Thyroid gland (tissue), 4 donors: ENCODE results near the gene BMPR1B. TPM values are rescaled to one million over a fixed set of nuclear protein-coding genes. Genes with fewer than 3 reads are reported as not detected.

ENCODE experiments used
- DNase-seq, 2 donors: peaks; one replicate each; pipeline ENCODE4 v3.0.0-alpha.2; 2019
- H3K27ac ChIP-seq, 3 donors: fragments of 200-600 bp; sonication (generic); 1 replicate in 2 of 3; 2 replicates in 1 of 3; pipeline ENCODE4 v1.5.1; 2016 to 2019; ENCODE audit warnings: mild to moderate bottlenecking in 1 of 3, moderate library complexity in 1 of 3
- H3K27me3 ChIP-seq: fragments of 200-600 bp; sonication (generic); one replicate; pipeline ENCODE4 v1.5.1; 2019
- H3K36me3 ChIP-seq, 2 donors: fragments of 200-600 bp; sonication (generic); one replicate each; pipeline ENCODE4 v1.5.1; 2016 to 2019
- H3K4me1 ChIP-seq, 2 donors: fragments of 200-600 bp; sonication (generic); one replicate each; pipeline ENCODE4 v1.5.1; 2017 to 2019
- H3K4me3 ChIP-seq, 3 donors: fragments of 200-600 bp; sonication (generic); replicated peaks in 1 of 3; 1 replicate in 2 of 3; 2 replicates in 1 of 3; pipeline ENCODE4 v1.5.1; 2016; ENCODE audit warnings: mild to moderate bottlenecking in 1 of 3
- H3K9me3 ChIP-seq: fragments of 200-600 bp; sonication (generic); one replicate; pipeline ENCODE4 v1.5.1; 2017
- CTCF ChIP-seq, 6 experiments: fragments of 200-600 bp in 3 of 6; fragments of 450-650 bp in 3 of 6; sonication (generic) in 3 of 6; IDR thresholded peaks; one replicate each; pipeline ENCODE4 v1.5.1; 2016 to 2019; ENCODE audit warnings: antibody characterized with exemption in 6 of 6, mild to moderate bottlenecking in 2 of 6, inconsistent platforms in 1 of 6, moderate library complexity in 1 of 6
- POLR2A ChIP-seq, 2 donors: fragments of 450-650 bp; IDR thresholded peaks; one replicate each; pipeline ENCODE4 v1.6.1; 2017; ENCODE audit warnings: antibody characterized with exemption in 2 of 2, mild to moderate bottlenecking in 2 of 2, moderate library complexity in 1 of 2
- WGBS, 2 donors: methylation state at CpG; one replicate each; pipeline ENCODE4 v1.1.5; 2017; 5-methylcytosine and 5-hydroxymethylcytosine counted together
- intact Hi-C: fragments of 100-400 bp; cut with DNase I; formaldehyde crosslinking; loops from one replicate; pipeline ENCODE4 v1.15.1; 2023
- total RNA-seq, 4 donors: library from RNA; depleted of rRNA; stranded (reverse); fragments of >200 nt; gene quantifications; one replicate each; pipeline ENCODE4 v1.2.3, GENCODE V29; 2016

BMPR1B gene
- total RNA-seq, 4 donors from 2014 or later: 0.49 to 0.89 (median 0.76) TPM

GRCh38 chr4:94889523-94889922, 131.8 kb downstream of the BMPR1B start:
- TF ChIP-seq POLR2A (IDR thresholded peaks at IDR 0.05) (no peak), CTCF (IDR thresholded peaks at IDR 0.05) (no peak)
- Histone ChIP-seq H3K36me3 (no peaks in the 10 kb centered on the region), H3K27me3 (no peaks in the 10 kb centered on the region), H3K4me3 (no peak overlapping the region), H3K4me1 (no peaks in the 10 kb centered on the region), H3K9me3 (no peaks in the 10 kb centered on the region), H3K27ac (no peak overlapping the region)
- intact Hi-C loops: no loop called here
- 73 to 76% methylated on average over 1 of the region's 1 CpG for WGBS, 2 donors
- no peak for DNase-seq

- H3K36me3 ChIP-seq: no peaks in the 10 kb centered on the region
These were observed 132.2 kb downstream of the BMPR1B start for GRCh38 chr4:94889946-94890345.

GRCh38 chr4:94890579-94890978, 132.8 kb downstream of the BMPR1B start:
- WGBS, 2 donors: 63 to 91% methylated on average over 3 of the region's 3 CpGs
- no peaks in the 10 kb centered on the region for H3K36me3 ChIP-seq
- intact Hi-C loops: no loop called here
- no peaks in the 10 kb centered on the region for H3K9me3 ChIP-seq
- no peak overlapping the region for H3K27ac ChIP-seq
- no peak for TF ChIP-seq POLR2A (IDR thresholded peaks at IDR 0.05)
- TF ChIP-seq CTCF (IDR thresholded peaks at IDR 0.05): no peak
- no peak overlapping the region for H3K4me3 ChIP-seq
- no peak for DNase-seq
- no peaks in the 10 kb centered on the region for H3K27me3 ChIP-seq
- no peaks in the 10 kb centered on the region for H3K4me1 ChIP-seq

More at GRCh38 chr4:94889946-94890345, 132.2 kb downstream of the BMPR1B start:
- H3K9me3 ChIP-seq: no peaks in the 10 kb centered on the region
- no peak for DNase-seq
- TF ChIP-seq CTCF (IDR thresholded peaks at IDR 0.05) (no peak), POLR2A (IDR thresholded peaks at IDR 0.05) (no peak)
- no peaks in the 10 kb centered on the region for H3K27me3 ChIP-seq
- intact Hi-C loops: no loop called here
- 55 to 66% methylated on average over 3 of the region's 3 CpGs for WGBS, 2 donors
- H3K4me3 ChIP-seq: no peak overlapping the region
- no peaks in the 10 kb centered on the region for H3K4me1 ChIP-seq
- H3K27ac ChIP-seq: no peak overlapping the region

DNA sequence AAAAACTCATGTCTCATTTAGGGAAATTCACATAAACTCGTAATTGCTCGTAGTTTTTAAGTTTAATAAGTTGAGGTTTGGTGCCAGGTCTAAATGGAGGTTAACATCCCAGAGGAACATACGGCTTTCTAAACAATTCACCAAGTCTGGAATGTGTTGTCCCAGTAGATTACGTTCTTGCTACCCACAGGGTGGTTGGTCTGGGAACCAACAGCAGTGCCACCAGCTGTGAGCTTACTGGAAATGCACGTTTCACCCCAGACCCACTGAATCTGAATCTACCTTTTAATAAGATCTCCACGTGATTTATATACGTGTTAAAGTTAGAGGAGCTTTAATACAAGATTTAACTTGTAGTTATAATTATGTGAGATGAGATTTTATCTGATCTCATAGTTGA, 134.3 kb downstream of the BMPR1B start:
- Histone ChIP-seq H3K27ac (no peak overlapping the region), H3K9me3 (no peaks in the 10 kb centered on the region), H3K4me1 (no peaks in the 10 kb centered on the region), H3K4me3 (no peak overlapping the region), H3K36me3 (no peaks in the 10 kb centered on the region), H3K27me3 (no peaks in the 10 kb centered on the region)
- intact Hi-C loops: no loop called here
- TF ChIP-seq CTCF (IDR thresholded peaks at IDR 0.05) (no peak), POLR2A (IDR thresholded peaks at IDR 0.05) (no peak)
- 70 to 79% methylated on average over 7 of the region's 7 CpGs for WGBS, 2 donors
- no peak for DNase-seq

- no peaks in the 10 kb centered on the region for H3K9me3 ChIP-seq
- DNase-seq: no peak
- no peaks in the 10 kb centered on the region for H3K4me1 ChIP-seq
- intact Hi-C loops: no loop called here
- WGBS, 2 donors: 75 to 81% methylated on average over 2 of the region's 2 CpGs
- H3K4me3 ChIP-seq: no peak overlapping the region
- no peak for TF ChIP-seq CTCF (IDR thresholded peaks at IDR 0.05)
- TF ChIP-seq POLR2A (IDR thresholded peaks at IDR 0.05): no peak
- H3K36me3 ChIP-seq: no peaks in the 10 kb centered on the region
- no peak overlapping the region for H3K27ac ChIP-seq
- H3K27me3 ChIP-seq: no peaks in the 10 kb centered on the region
These were observed 137.3 kb downstream of the BMPR1B start for GRCh38 chr4:94895081-94895480.
